Activated CD8-positive, alpha-beta memory T cell treated with anti-CD3 and anti-CD28 coated beads, Interleukin-2, amount 50 U/mL, for 24 hours (primary cell): ENCODE data around the gene ZIC1.

ENCODE experiments used
- DNase-seq: peaks from one replicate; pipeline ENCODE4 v3.0.0-alpha.2; 2020; ENCODE audit errors: extremely low read depth

Gene ZIC1

GRCh38 chr3:147422601-147423536, 13.7 kb downstream of the ZIC1 start:
- DNase-seq: no peak

DNA sequence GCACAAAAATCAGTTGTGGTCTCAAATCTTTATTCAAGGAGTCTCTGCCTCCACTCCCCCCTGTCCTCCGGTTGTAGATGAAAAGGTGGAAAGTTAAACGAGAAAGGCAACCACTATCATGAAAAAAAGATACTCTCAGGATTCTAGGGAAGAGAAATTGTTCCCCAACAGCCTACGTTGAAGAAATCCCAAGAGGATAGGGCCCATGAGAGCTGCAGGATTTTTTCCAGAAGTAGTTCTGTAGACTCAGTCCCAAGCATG, 14.3 kb downstream of the ZIC1 start:
- DNase-seq: no peak

DNA sequence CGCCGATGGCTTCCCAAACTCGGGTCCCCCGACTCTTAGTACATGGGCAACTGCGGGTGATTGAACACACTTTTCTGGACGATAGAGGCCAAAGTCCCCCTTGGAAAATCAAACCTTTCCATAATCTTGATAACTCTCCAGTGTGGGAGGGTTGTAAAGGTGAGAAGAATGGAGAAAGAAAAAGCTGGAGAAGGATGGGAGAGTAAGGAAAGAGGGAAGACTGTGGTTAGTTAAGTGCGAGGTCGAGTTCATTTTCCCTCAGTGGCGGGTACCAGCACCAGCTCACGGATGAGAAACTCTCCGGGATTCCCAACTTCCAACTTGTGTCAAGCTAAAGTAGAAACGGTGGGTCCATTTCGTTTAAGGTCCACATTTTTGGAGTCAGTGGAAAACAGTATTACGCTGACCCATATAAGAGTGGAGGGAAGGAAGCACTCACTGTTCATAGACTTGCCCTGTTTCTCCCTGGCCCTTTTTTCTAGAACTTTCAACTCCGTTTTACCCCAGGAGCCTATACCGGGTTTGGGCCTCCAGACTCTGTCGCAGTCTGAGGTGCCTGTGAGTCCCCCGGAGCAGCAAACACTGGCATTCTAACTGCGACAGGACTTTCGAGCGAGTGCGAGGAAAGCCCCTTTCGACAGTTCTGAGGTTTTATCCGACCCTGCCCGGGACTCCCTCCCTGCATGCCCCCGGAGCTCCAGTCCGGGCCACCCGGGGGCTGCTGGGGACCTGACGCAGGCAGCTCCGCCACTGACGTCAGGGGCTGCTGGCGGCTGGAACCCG, 14.8 kb downstream of the ZIC1 start:
- DNase-seq: no peak

- no peak for DNase-seq
These were observed 15.6 kb downstream of the ZIC1 start for GRCh38 chr3:147424581-147425387.

DNA sequence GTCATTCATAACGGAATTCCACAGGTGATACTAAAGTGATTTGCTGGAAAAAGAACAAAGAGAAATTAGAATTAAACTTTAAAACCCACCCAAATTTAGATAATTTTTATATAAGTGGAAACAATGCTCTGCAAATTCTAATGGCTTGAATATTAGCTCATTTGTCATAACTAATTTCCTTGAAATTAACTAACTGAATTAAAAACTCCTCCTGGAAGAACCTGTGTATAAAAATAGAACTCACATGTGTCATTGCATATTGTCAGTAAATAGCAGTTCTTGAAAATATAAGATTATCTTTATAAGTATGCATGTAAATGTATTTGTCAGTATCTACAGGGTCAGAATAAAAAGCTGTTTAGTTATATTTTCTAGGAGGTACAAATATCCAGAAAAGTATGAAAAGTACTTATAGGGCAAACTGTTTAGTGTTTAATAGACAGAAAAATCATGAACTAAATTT, 16.3 kb downstream of the ZIC1 start:
- DNase-seq: no peak

DNA sequence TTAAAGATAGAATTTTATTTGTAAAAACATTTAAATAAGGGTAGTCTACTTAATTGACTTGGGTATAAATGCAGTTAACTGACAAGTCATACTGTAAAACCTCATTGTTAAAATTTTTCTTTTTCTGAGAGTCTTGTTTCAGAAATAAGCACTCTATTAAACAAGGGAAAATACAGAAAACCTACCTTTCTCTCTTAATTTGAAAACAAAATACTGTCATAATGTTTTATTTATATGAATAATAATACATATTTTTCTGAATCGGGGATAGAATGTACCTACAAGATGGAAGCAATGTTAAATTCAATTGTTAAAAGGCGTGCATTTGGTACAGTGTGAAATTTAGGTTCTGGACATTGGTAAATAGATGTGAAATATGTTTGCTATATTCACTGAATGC, 17.8 kb downstream of the ZIC1 start:
- no peak for DNase-seq

- no peak for DNase-seq
These were observed 18.6 kb downstream of the ZIC1 start for GRCh38 chr3:147427746-147428145.

DNA sequence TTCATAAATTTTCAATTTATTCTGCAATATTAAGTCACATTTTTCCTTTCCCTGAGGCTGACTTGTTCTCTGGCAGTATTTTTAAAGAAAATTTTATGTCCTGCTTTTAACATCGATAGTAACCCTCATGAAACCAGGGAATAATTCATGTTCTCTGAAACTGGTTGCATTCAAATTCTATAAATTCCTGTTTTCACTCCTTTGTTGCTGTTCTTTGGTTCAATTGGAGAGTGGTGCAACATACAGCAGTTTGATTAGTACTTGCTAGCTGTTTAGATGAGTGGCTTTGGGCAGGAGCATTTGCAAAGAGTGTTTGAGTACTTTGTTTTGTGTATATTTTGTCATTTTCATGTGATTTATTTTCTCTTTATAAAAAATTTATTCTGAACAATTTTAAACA, 19.2 kb downstream of the ZIC1 start:
- no peak for DNase-seq

GRCh38 chr3:147428754-147429153, 19.6 kb downstream of the ZIC1 start:
- no peak for DNase-seq

DNA sequence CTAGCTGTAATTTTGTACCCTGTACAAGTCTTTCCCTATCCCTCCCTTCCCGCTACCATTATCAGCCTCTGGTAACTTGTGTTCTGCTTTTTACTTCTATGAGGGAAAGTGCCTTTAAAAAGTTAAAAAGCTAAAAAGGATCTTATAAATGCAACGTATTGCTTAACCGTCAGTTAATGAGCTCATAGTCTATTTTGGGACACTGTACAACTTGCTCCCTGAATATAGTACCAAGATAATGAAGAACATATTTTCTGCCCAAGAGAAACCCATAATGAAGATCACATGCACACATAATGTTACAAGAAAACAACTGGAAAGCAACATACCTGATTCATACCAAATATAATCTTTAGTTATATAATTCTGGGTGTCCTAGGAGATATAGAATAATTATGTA, 22.6 kb downstream of the ZIC1 start:
- DNase-seq: no peak

- no peak for DNase-seq
These were observed 38.1 kb downstream of the ZIC1 start for GRCh38 chr3:147447224-147447623.

GRCh38 chr3:147449669-147450068, 40.5 kb downstream of the ZIC1 start:
- no peak for DNase-seq

DNA sequence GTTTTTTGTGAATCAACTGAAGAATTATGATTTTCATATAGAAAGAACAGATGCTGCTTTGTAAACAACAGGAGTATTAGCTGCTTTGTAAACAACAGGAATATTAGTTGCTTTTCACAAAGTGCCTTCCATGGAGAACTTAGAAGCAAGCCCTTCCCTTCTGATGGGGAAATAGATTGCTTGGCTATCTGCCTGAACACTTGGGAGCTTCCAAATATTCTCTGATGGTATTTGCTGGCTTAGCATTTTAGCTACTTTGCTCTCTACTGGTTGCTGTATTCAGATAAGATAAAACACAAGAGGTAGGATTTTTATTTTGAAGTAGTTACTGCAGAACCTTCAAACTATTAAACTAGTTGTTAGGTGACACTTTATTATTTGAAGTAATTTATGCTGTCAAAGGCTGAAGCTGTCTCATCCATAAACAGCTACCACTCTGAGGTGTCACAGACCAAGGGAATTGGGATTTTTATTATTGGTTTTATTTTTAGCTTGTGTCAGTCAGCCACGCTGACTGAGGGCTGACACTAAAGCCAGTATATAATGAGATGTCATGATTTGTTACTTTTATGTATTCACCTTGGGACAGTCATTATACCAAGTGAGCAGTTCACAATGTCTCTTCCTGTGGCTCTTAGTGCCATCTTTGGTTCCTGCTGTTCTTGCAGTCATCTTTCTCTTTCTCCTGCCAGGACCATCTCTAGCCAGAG, 50.0 kb downstream of the ZIC1 start:
- DNase-seq: no peak

GRCh38 chr3:147462856-147463255, 53.7 kb downstream of the ZIC1 start:
- no peak for DNase-seq
